Left lung (tissue), 14 donors: Measurements from ENCODE around the gene SLC22A9. TPM values are rescaled to one million over a fixed set of nuclear protein-coding genes. Genes with fewer than 3 reads are reported as not detected.
"Not testable (repeated sequence)": the region's sequence is repeated elsewhere in the genome, so short reads cannot be mapped to it uniquely, and the experiment has no call there.

Experiments used
- ATAC-seq: fragments of 200-7000 bp; cut with Tn5 transposase; one replicate; pipeline ENCODE4 v1.9.1; 2020; ENCODE audit warnings: moderate library complexity
- DNase-seq, 4 donors: peaks; one replicate each; pipeline ENCODE4 v3.0.0-alpha.2; 2013 to 2020
- H3K27ac ChIP-seq, 2 donors: fragments of 200-600 bp; sonication (generic) in 1 of 2; one replicate each; pipeline versions ENCODE4 v1.5.0 to v1.8.0; 2020 to 2021
- H3K27me3 ChIP-seq, 2 donors: fragments of 200-600 bp; sonication (generic) in 1 of 2; one replicate each; pipeline versions ENCODE4 v1.5.0 to v1.8.0; 2020 to 2021
- H3K36me3 ChIP-seq, 2 donors: fragments of 200-600 bp; sonication (generic) in 1 of 2; one replicate each; pipeline versions ENCODE4 v1.5.0 to v1.8.0; 2020 to 2021
- H3K4me1 ChIP-seq, 2 donors: fragments of 200-600 bp; one replicate each; pipeline ENCODE4 v1.8.0; 2021
- H3K4me3 ChIP-seq, 2 donors: fragments of 200-600 bp; sonication (generic) in 1 of 2; one replicate each; pipeline versions ENCODE4 v1.5.0 to v1.8.0; 2020 to 2021; ENCODE audit warnings: mild to moderate bottlenecking in 1 of 2
- H3K9me3 ChIP-seq, 2 donors: fragments of 200-600 bp; sonication (generic) in 1 of 2; one replicate each; pipeline versions ENCODE4 v1.5.0 to v1.8.0; 2020 to 2021
- CTCF ChIP-seq, 2 donors: fragments of 200-600 bp; sonication (generic) in 1 of 2; IDR thresholded peaks; one replicate each; pipeline versions ENCODE4 v1.5.0 to v1.8.0; 2021; ENCODE audit warnings: antibody characterized with exemption in 2 of 2
- intact Hi-C, 2 donors: fragments of 100-400 bp; cut with DNase I; formaldehyde crosslinking; loops; one replicate each; pipeline versions ENCODE4 v1.11.2 to v1.14.2; 2022
- long read RNA-seq, 12 donors: library from polyadenylated mRNA in 2 of 12; unstranded in 2 of 12; transcript quantifications; one replicate each; pipeline ENCODE4 v2.0.0 and lab custom pipeline, GENCODE V29; 2019 to 2026
- polyA plus RNA-seq, 6 donors: library from polyadenylated mRNA; unstranded; fragments of 120-200 nt; gene quantifications; one replicate each; pipeline ENCODE4 v1.2.1, GENCODE V29; 2013; ENCODE audit not compliant: insufficient read length in 6 of 6
- total RNA-seq, 2 donors: library from RNA; stranded (reverse); fragmentation: NEBNext Ultra II Directional; extraction: Animal tissue kit (Norgen Biotek cat#: 25700); gene quantifications; one replicate each; pipeline ENCODE4 v1.2.1, GENCODE V29; 2021
- donor health status: DM: no; HTN: yes; CAD: no.
- donor health status: DM: no; HTN: no; CAD: no.

SLC22A9 gene
- not detected for total RNA-seq
- under 1 TPM; 0.07 to 0.14 (median 0.09) TPM for polyA plus RNA-seq
- long read RNA-seq, donor 1 = 0 reads
- long read RNA-seq, donor 2 = 0 reads
- long read RNA-seq, donor 3 = 0 reads
- long read RNA-seq, donor 4 = 0 reads
- long read RNA-seq, donor 5 = 0 reads
- long read RNA-seq, donor 6 = 0 reads
- long read RNA-seq, donor 7 = 0 reads
- long read RNA-seq, donor 8 = 0 reads
- long read RNA-seq, donor 9 = 0 reads
- long read RNA-seq, donor 10 = 0 reads
- long read RNA-seq, donor 11 = 0 reads
- long read RNA-seq, donor 12 = 0 reads

- Histone ChIP-seq H3K27me3 (peaks cover 0 to 8% of the 10 kb centered on the region in 2 donors), H3K4me1 (no peaks in the 10 kb centered on the region), H3K36me3 (no peaks in the 10 kb centered on the region), H3K4me3 (no peak within 1 kb of the TSS), H3K9me3 (no peaks in the 10 kb centered on the region), H3K27ac (no peak within 1 kb of the TSS)
- ATAC-seq = no peak
- intact Hi-C loops = no loop called here
- DNase-seq = no peak
- TF ChIP-seq CTCF (IDR thresholded peaks at IDR 0.05) = no peak
Observed at GRCh38 chr11:63369165-63369970, at the start of gene SLC22A9. Gene SLC22A9 (plus strand): TSS chr11:63369785. CDS start chr11:63370057, 272 bp downstream.

GRCh38 chr11:63321723-63322122, 47.9 kb upstream of the SLC22A9 start:
- no peak for DNase-seq
- Histone ChIP-seq H3K27ac (no peak overlapping the region), H3K36me3 (no peaks in the 10 kb centered on the region), H3K9me3 (peaks cover 0 to 22% of the 10 kb centered on the region in 2 donors), H3K4me3 (no peak overlapping the region), H3K27me3 (no peaks in the 10 kb centered on the region), H3K4me1 (no peaks in the 10 kb centered on the region)
- TF ChIP-seq CTCF (IDR thresholded peaks at IDR 0.05) = no peak
- no peak for ATAC-seq
- intact Hi-C loops = no loop called here

- ATAC-seq, intact Hi-C loops, DNase-seq, H3K36me3 ChIP-seq, H3K4me3 ChIP-seq, H3K27ac ChIP-seq, H3K27me3 ChIP-seq, H3K9me3 ChIP-seq, H3K4me1 ChIP-seq: not testable (repeated sequence)
Observed at GRCh38 chr11:63335089-63335488, 34.5 kb upstream of the SLC22A9 start.

- H3K27me3 ChIP-seq = peaks cover 0 to 9% of the 10 kb centered on the region in 2 donors
- TF ChIP-seq CTCF (IDR thresholded peaks at IDR 0.05) = no peak
- DNase-seq = no peak
- no peaks in the 10 kb centered on the region for H3K36me3 ChIP-seq
- no peak overlapping the region for H3K27ac ChIP-seq
- no peak overlapping the region for H3K4me3 ChIP-seq
- H3K4me1 ChIP-seq = no peaks in the 10 kb centered on the region
- no peak for ATAC-seq
- intact Hi-C loops = no loop called here
- H3K9me3 ChIP-seq = peaks cover 0 to 5% of the 10 kb centered on the region in 2 donors
Observed at GRCh38 chr11:63337070-63337469, 32.5 kb upstream of the SLC22A9 start.

- Histone ChIP-seq H3K4me3 (no peak overlapping the region), H3K36me3 (no peaks in the 10 kb centered on the region), H3K27ac (no peak overlapping the region), H3K9me3 (no peaks in the 10 kb centered on the region), H3K4me1 (no peaks in the 10 kb centered on the region), H3K27me3 (no peaks in the 10 kb centered on the region)
- intact Hi-C loops = no loop called here
- no peak for TF ChIP-seq CTCF (IDR thresholded peaks at IDR 0.05)
- ATAC-seq (no peak), DNase-seq (no peak)
Observed at GRCh38 chr11:63343130-63343529, 26.5 kb upstream of the SLC22A9 start.
